HTERT RPE-1 (cell line): ENCODE data around the gene SRRM5.
"Not testable (repeated sequence)": the region's sequence is repeated elsewhere in the genome, so short reads cannot be mapped to it uniquely, and the experiment has no call there.

Source experiments
- in situ Hi-C: fragments of 300-500 bp; cut with MboI; formaldehyde crosslinking; loops from 4 replicates; pipeline ENCODE4 v1.14.3; 2020; ENCODE audit warnings: low sequenced_read_pairs

Gene SRRM5, protein sequence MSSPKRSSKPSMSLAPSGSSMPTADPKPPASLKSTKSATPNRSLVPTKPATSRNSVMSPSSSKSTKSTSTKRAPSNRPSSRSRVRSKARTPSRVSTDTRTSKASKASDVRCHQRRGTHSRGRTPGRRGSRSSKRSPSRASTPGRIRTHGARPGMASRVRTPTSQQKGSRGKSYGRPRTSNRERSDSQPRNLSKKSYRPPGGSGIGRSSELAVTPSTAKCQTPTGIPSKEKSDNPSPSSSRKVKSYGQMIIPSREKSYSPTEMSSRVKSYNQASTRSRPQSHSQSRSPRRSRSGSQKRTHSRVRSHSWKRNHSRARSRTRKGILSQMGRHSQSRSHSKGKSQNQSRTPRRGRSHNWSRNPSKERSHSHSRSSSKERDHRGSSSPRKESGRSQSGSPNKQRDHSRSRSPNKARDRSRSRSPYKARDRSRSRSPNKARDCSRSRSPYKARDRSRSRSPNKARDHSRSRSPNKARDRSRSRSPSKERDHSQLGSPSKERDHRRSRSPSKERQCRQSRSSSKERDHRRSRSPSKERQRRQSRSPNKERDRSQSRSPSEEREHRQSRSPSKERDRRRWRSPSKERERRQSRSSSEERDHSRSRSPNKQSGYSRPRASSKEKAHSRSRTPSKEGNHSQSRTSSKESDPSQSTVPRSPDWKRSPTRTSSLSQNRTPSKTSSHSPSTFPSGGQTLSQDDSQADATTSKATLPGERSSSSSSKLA

DNA sequence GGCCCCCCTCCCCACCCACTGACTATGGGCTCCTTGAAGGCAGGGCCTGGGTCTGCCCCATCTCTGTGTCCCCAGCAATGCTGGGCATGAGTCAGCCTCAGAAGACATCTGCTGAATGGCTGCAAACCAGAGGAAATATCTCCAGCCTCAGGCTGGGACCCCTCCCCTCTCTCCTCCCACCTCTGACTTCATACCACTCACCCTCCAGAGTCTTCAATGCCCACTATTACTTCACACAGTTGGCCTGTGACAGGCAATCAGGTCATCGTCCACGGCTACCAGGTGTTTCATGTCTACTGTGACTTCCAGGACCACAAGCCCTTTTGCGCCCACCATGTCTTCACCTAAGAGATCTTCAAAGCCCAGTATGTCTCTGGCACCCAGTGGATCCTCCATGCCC lies at the start of gene SRRM5:
TSS of gene SRRM5 (plus strand) at position 301 of the 400 bp plus-strand sequence. CDS start at position 335, 34 bp downstream.
- in situ Hi-C loops: no loop called here

DNA sequence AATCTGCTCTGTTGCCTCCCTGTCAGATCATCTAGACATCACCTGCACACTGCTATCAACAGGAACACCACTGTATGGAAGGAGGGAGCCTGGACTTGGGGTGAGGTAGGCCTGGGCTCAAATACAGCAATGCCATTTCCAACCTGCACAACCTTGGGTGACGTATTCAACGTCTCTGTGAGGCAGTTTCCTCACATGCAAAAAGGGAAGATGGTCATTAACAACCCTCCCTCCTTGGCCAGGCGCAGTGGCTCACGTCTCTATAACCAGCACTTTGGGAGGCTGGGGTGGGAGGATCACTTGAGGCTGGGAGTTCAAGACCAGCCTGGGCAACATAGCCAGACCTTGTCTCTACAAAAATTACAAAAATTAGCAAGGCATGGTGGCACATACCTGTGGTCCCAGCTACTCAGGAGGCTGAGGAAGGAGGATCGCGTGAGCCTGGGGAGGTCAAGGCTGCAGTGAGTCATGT lies 49.6 kb upstream of the SRRM5 start:
- in situ Hi-C loops: no loop called here

GRCh38 chr19:43562698-43563241 lies 49.1 kb upstream of the SRRM5 start:
- in situ Hi-C loops: no loop called here

GRCh38 chr19:43563816-43564457 lies 48.0 kb upstream of the SRRM5 start:
- in situ Hi-C loops: no loop called here

DNA sequence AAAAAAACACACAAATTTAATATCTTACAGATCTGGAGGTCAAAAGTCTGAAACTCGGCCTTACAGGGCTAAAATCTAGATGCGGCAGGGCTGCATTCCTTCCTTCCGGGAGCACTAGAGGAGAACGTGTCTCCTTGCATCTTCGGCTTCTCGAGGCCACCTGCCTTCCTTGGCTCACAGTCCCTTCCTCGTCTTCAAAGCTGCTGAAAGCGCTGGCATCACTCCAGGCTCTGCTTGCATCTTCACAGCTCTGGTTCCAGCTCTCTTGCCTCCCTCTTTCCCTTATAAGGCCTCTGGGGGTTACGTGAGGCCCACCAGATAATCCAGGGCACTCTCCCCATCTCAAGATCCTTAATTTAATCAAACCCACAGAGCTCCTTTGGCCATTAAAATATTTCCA lies 47.1 kb upstream of the SRRM5 start:
- in situ Hi-C loops: no loop called here

DNA sequence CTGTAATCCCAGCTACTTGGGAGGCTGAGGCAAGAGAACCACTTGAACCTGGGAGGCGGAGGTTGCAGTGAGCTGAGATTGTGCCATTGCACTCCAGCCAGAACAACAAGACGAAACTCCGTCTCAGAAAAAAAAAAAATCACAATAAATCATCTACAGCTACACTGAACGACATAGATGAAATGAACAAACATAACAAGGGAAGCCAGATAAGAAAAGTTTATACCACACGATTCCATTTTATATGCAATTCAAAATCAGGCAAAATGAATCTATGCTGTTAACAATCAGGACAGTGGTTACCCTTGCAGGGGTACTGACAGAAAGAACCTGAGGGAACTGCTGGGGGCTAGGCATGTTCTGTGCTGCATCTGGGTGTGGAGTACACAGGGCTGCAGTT lies 42.2 kb upstream of the SRRM5 start:
- in situ Hi-C loops: no loop called here

- in situ Hi-C loops: no loop called here
Observed at GRCh38 chr19:43570174-43570791, 41.6 kb upstream of the SRRM5 start.

DNA sequence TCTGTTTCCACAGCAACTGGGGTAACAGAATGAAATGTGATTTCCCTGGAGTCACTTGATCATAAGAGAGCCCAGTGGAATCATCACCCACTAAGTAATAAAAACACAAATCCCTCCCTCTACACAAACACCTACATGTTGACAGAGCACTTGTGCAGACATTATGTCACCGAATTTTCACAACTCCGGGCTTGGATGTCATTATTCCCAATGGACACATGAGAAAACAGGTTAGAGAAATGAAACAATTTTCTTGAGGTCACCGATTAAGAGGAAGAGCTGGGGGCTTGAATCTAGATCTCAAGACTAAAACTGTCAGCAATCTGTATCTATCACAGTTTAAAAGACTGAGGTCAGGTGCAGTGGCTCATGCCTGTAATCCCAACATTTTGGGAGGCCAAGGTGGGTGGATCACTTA lies 39.7 kb upstream of the SRRM5 start:
- in situ Hi-C loops: no loop called here

DNA sequence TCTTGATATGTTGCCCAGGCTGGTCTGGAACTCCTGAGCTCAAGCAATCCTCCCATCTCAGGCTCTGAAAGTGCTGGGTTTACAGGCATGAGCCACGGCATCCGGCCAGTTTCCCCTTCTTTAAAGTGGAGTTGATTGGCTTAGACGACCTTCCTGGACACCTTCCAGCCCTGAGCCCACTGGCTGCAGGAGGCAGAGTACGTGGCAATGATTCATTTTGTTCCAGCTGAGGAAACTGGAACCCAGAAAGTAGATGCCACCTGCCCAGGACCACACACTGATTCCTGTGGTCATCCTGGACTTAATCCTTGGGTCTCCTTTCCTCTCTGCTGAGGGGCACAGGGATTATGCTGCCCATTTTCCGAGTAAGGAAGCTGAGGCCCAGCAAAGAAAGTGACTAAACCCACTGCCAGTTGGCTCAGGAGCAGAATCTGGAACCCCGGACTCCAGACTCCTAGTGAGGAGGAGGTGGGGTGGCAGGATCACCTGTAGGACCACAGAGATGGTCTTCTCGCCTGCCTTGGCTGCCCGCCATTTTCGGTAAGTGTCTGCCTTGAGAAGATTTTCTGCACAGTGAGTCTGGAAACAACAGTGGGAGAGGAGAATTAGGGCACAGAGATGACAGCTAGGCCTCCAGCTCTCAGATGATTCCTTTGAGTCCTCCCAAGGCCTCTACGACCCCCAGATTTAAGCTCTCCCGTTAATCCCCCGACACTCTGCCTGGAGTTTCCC lies 37.3 kb upstream of the SRRM5 start:
- in situ Hi-C loops: no loop called here

DNA sequence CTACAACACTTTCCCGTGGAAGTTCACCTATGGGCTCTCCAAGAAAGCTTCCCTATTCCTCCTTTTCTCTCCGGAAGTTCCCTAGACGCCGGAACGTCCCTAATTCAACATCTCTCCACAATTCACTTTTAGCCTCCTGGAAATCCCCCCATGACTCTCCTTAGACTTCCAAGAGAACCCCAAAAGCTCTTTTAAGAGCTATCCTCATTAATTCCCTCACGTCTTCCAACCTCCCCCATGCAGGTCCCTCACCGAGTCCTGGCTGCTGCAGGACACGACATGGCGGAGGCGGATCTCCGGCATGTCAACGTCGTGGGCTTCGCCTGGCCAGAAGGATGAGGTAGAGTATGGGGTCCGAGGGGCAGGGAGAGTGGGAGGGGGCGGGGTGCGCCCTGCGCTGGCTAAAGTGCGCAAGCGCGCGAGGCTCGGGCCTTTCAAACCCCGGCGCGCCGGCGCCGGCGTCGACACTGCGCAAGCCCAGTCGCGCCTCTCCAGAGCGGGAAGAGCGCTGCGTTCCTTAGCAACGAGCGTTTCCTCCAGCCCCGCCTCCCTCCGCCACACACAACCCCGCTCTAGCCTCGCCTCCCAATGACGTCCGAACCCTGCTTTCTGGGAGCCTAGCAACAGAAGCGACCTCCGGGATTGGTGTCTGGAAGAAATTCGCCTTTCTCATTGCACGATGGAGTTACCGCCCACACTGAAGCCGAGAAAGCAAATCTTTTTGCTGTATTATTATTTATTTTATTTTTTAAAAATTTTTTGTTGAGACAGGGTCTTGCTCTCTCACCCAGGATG lies 36.5 kb upstream of the SRRM5 start, which contains the start of the genes PINLYP and XRCC1:
TSS of gene PINLYP (plus strand) at position 646 of the 795 bp plus-strand sequence. CDS start 1,391 bp downstream, outside the sequence.
TSS of gene XRCC1 (minus strand) at position 372 of the 795 bp plus-strand sequence. CDS start at position 303, 69 bp downstream.
- in situ Hi-C loops: no loop called here

DNA sequence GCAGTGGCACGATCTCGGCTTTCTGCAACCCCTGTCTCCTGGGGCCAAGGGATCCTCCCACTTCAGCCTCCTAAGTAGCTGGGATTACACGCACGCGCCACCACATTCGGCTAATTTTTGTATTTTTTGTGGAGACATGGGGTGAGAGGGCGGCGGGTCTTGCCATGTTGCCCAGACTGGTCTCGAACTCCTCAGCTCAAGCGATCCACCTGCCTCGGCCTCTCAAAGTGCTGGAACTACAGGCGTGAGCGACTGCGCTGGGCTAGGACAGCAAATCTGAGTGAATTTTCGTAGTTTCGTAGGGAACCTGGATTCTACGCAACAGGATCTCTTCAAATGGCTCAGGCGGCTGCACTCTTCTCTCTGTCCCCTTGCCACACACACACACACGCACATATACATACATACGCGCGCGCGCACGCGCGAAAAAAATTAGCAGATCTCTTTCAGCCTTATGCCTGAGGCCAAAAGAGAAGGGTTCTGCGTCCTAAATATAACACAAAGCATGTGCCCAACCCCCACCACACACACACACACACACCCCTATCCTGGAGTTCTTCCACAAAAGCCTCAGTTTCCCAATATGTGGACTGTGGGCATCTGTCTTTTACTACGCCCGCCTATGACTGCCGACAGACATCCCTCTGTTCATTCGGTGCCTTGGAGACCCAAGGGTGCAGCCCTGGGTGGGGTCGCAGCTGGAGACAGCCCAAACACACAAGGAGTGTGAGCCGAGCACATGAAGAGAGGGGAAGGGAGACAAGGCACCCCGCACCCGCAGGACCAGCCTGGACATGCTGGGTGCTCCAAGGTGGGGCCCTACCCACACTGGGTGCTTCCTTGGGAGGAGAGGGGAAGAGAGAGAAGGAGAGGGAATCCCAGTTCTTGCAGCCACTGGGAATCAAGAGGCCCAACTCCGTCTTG lies 35.7 kb upstream of the SRRM5 start:
- in situ Hi-C loops: no loop called here

DNA sequence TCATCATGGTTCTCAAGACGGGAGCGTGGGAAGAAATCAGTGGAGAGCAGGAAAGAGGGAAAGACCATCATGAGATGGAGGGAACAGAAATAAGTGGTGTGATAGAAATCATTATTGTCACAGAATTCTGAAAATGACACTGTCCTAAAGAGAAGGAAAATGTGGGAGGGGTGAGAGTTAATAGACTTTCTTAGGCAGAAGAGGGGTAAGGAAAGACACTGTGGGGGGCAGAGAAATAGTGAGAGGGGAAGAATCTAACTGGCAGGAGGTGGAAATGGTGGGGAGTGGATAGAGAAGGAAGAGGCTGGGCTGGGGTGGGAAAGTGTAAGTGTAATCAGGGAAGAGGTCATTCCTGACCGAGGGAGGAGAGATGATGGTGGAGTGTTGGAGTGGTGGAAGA lies 33.1 kb upstream of the SRRM5 start:
- in situ Hi-C loops: no loop called here

DNA sequence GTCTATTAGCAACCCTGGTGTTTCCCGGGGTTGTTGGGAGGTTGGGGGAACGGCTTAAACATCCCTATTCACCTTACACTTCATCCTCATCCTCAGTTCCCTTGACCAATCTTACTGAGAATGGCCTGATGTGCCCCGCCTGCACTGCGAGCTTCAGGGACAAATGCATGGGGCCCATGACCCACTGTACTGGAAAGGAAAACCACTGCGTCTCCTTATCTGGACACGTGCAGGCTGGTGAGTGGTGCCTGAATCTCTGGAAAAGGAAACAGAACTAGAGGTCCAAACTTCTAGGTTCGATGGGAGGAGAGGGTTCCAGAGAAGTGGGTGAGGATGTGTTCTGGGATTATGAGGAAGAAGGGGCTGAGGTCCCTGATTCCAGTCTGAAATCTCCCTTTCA lies 30.4 kb upstream of the SRRM5 start:
- in situ Hi-C loops: no loop called here

DNA sequence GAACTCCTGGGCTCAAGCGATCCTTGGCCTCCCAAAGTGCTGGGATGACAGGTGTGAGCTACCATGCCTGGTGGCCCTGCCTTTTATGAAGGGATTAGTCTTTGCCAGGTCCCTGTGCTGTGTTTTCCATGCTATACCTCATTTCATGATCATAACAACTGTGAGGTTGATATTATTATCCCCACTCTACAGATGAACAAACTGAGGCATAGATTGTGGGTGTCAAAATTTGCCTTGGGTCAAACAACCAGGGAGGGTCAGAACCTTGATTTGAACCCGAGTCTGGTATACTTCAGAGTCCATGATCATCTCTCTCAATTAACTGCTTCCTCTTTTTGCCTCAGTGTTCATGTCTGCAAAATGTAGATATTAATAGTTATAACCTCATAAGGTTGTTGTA lies 29.4 kb upstream of the SRRM5 start:
- in situ Hi-C loops: no loop called here

DNA sequence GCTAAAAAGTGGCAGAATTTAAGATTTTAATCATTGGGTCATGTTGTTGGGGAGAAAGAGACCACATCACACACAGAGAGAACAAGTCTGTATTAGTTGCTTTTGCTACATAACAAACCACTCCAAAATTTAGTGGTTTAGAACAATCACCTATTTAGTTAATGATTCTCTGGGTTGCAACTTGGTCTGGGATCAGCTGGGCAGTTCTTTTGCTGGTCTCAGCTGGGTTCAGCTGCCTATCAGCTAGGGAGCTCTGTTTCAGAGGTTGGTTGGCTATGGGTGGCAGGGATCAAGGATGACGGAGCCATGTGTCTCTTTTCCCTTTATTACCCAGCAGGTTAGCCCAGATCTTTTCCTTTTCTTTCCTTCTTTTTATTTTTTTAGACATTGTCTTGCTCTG lies 27.4 kb upstream of the SRRM5 start:
- in situ Hi-C loops: no loop called here

GRCh38 chr19:43586346-43586745 lies 25.5 kb upstream of the SRRM5 start:
- in situ Hi-C loops: no loop called here

DNA sequence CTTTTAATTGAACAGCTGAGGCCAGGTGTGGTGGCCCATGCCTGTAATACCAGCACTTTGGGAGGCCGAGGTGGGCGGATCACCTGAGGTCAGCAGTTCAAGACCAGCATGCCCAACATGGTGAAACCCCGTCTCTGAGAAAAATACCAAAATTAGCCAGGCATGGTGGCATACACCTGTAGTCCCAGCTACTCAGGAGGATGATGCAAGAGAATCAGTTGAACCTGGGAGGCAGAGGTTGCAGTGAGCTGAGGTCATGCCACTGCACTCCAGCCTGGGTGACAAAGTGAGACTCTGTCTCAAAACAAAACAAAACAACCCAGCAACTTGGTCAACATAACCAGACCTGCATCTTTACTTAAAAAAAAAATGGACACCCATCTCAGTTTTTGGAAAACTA lies 24.9 kb upstream of the SRRM5 start:
- in situ Hi-C loops: not testable (repeated sequence)

GRCh38 chr19:43589277-43589676 lies 22.6 kb upstream of the SRRM5 start:
- in situ Hi-C loops: no loop called here
